Measurements from ENCODE around the gene LRCH1.

- TF ChIP-seq POLR2AphosphoS5 (IDR thresholded peaks at IDR 0.05; ENCODE audit: low read depth): no peak
- no peak for TF ChIP-seq CTCF (IDR thresholded peaks at IDR 0.05; ENCODE audit: insufficient read depth, low read length)
- no peak for TF ChIP-seq GABPA (IDR thresholded peaks at IDR 0.05; ENCODE audit: low read depth)
- no peak for TF ChIP-seq REST (IDR thresholded peaks at IDR 0.05; ENCODE audit: insufficient replicate concordance, low read depth)
Observed at GRCh38 chr13:46621133-46621532, 68.2 kb downstream of the LRCH1 start.

Measured in HL-60 (cell line).